SKM-1 treated with dmso at 0.1 percent for 144 hours (cell line): ENCODE results near the gene FIP1L1.
"Not testable (repeated sequence)": the region's sequence is repeated elsewhere in the genome, so short reads cannot be mapped to it uniquely, and the experiment has no call there.

Experiments used
- DNase-seq: peaks from one replicate; lab custom pipeline; 2025; ENCODE audit not compliant: unreplicated experiment; lab: John Stamatoyannopoulos, UW

The FIP1L1 gene

DNA sequence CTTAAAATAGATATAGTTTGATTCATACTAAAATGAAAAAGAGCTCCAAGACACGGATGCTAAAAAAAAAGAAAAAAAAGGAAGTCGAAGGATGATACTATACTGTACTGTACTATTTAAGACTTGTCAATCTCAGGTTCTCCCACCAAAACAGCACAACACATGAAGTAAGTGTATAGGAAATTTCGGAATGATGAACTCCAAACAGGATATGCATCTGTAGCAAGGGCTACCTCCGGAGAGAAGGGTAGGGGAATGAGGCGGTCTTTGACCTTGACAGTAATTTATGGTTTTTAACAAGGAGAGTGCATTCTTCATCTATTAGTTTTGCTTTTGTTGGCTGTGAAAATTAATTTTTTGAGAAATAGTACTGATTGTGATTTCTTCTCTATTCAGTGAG is 541 bp upstream of the FIP1L1 start:
- DNase-seq, result no peak

DNA sequence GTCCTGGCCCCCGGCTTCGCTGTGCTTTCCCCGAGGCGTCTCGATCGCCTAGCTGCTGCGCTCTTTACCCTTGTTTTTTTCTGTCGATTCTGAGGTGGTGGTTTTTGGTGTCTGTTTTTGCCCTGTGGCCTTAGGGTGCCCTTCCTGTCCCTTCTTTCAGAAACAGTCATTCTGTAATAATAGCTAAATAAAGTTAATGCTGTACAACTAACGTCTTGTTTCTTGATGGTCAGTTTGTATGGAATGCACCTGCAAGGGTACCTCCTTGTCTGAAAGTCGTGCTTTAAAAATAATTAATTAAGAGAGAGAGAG is 686 bp downstream of the FIP1L1 start:
- DNase-seq, result no peak

DNA sequence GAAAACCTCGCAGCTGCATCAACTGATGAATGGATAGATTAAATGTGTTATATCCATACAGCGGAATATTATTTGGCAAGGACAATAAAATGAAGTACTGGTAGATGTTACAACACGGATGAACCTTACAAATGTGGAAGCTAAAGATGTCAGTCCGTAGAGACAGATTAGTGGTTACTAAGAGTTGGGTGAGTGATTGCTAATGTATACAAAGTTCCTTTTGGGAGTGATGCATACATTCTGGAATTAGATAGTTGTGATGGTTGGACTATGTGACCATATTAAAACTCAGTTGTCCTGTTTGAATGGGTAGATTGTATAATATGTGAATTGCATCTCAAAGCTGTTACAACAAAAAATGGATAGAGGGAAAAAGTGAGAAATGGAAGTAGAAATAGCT is 2.8 kb downstream of the FIP1L1 start:
- DNase-seq, result no peak

DNA sequence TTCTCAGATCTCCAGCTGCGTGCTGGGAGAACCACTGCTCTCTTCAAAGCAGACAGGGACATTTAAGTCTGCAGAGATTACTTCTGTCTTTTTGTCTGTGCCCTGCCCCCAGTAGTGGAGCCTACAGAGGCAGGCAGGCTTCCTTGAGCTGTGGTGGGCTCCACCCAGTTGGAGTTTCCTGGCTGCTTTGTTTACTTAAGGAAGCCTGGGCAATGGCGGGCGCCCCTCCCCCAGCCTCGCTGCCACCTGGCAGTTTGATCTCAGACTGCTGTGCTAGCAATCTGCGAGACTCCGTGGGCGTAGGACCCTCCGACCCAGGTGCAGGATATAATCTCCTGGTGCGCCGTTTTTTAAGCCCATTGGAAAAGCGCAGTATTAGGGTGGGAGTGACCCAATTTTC is 32.0 kb downstream of the FIP1L1 start:
- DNase-seq, result not testable (repeated sequence)

DNA sequence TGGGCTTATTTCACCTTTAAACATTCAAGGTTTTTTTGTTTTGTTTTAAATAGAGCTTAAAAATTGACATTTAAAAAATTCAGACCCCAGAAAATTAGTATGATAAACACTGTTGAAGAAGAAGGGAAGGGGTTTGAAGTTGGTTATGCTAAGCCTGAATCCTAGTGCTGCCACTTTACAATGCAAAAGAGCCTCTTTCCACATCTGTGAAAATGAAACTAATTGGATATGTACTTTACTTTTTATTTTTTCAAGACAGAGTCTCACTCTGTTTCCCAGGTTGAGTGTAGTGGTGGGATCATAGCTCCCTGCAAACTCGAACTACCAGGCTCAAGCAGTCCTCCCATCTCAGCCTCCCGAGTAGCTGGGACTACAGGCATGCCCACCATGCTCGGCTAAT is 41.8 kb downstream of the FIP1L1 start:
- DNase-seq, result no peak

DNA sequence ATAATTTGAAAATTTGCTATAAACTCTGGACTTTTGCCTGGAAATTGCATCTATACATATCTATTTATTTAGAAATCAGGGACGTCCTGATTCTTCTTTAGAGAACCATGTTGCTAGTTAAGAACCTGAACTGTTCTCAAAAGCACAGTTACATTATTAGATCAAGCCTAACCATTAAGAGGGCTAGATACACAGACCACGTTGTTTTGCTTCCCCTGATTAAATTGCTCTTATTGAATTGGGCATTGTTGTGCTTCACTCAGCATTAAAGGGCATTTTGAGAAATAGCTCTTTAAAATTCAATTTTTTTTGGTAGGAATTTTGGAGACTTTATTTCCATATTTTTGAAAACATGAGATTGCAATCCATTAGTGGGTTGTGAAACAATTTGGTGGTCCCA is 44.4 kb downstream of the FIP1L1 start:
- DNase-seq, result no peak

DNA sequence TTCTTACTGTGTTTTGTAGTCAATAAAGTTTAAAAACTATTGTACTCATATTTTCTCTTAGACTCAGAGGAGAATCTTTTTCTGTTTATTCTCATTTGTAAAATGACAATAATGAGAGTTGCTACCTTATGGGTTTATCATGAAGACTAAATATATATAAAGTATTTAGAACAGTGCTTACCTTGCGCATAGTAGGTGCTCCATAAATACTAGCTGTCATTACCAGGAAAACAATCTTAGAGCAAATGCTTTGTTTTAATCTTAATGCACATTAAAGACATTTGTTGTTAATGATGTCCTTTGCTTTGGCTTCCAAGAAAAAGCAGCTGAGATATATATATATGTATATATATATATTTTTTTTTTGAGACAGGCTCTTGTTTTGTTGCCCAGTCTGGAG is 44.9 kb downstream of the FIP1L1 start:
- no peak for DNase-seq

DNA sequence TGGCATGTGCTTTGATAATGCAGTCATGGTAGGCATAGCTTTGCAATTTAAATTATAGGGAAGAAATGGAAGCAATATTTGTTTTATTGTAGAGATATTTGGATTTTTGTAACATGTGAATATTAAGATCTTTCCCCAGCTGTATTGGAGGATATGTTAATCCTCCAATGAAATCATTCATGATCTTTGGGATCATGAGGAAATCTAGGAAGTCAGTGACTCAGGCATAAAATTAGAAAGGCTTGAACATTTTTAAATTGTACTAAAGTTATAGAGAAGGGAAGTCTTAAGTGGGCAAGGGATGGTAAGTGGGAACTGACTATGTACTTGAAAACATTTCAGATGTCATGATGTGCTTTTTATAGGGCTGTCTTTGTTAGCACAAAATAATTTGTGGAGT is 46.8 kb downstream of the FIP1L1 start:
- DNase-seq, result no peak

DNA sequence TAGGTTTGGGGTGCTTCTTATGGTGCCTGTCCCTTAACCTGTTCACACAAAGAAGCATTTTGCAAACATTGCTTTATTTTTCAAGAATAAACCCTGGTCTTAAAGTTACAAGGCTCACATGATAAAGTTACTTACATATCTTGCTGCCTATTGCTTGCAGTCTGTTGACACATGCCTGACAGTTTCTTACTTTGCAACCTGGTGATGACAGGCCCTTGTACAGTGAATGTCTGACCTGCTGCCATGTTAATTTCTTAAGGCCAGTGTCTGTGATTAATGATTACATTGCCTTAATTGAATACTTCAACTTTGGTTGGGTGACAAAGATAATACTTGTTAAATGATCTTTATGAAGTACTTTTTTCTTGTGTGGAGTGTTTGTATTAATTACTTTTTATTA is 49.9 kb downstream of the FIP1L1 start:
- no peak for DNase-seq

DNA sequence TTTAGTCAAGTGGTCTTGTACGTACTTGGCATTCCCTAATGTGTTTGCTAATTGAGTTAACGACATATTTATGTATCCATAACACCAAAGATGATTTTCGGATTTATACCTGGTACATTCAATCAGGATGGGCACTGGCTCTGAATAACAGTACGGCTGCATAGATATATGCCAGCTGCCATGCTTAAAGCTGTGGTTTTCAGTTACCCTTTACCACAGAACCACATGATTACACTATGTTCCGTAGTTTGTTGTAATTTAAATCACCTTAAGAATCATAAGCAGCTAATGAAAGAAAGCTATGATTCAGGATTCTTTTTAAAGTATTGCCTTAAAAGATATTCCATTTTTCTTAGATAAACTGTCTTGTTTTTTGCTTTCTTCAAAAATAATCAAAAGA is 53.6 kb downstream of the FIP1L1 start:
- DNase-seq, result no peak

DNA sequence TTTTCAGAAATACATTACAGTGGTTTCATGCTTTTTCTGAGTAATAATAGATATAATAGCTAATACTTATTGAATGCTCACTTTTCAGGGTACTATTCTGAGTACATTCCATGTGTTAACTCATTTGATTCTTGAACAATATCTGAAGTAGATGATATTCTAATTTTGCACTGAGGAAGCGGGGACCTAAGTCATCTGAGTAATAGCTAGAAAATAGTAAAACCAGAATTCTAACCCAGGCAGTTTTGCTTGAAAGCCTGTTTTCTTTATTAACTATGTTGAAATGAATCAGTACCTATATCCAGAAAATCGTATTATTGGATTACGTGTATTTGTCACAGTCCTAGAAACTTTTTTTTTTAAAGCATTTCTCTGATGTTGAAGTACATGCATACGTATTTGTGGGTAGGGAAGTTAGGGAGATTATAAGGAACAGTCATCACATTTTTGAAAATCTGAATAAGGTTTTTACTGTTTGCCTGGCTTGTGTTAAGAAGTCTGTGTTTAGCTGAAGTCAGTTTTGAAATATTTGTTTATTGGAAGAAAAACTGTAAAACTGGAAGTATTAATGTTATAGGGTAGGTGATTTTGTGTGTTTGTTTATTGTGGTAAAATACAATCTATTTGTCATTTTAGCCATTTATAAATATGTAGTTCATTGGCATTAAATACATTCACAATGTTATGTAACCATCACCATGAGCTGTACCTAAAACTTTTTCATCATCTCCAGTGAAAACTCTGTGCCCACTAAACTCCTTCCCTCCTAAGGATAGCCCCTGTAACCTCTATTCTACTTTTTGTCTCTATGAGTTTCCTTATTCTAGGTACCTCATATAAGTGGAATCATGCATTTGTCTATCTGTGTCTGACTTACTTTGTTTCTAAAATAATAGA is 55.3 kb downstream of the FIP1L1 start:
- DNase-seq, result no peak

DNA sequence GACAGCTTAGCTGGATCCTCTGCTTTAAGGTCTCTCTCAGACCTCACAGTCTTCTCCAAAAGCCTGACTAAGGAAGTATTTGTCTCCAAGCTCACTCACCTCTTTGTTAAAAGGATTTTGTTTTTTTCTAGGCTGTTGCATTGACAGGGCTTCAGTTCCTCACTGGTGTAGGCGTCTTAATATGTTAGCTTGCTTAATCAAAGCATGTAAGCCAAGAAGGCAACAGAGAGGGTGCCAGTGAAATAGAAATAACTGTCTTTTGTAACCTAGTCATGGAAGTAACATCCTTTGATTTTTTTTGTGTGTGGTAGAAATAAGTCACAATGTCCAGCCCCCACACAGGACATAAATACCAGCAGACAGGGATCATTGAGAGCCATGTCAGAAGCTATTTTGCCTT is 58.8 kb downstream of the FIP1L1 start:
- no peak for DNase-seq

DNA sequence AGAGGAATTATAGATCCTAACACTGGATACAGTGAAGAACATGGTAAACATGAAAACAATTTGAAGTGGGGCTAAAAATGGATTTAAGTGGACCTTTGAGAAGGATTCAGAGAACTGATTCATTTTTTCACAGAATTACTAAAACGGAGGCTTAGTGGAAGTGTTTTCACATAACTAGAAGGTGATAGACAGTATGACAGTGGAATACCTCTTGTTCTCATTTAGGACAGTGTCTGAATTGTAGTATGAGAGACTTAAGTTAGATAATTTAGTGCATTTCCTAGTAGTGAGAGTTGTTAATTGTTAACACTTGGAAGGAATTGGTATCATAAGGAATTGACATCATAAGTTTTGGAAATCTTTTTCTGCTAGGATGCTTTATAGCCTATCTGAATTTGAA is 64.1 kb downstream of the FIP1L1 start:
- DNase-seq, result no peak

DNA sequence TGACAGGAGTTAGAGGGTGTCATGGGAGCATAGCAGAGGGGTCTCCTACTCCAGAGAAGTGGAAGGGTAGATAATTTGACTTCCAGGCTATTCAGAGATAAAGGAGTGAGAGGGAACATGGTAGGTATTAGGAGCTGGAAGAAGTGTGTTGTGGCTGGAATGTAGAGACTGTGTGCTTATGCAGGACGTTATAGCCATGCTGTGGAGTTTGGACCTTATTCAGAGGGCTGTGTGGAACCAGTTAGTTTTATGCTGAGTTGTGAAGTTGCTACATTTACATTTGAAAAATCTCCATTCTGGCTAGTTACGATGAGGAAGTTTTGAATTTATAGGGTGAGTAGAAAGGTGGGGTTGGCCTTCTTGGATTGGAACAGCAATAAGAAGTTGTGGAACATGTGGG is 67.5 kb downstream of the FIP1L1 start:
- no peak for DNase-seq

DNA sequence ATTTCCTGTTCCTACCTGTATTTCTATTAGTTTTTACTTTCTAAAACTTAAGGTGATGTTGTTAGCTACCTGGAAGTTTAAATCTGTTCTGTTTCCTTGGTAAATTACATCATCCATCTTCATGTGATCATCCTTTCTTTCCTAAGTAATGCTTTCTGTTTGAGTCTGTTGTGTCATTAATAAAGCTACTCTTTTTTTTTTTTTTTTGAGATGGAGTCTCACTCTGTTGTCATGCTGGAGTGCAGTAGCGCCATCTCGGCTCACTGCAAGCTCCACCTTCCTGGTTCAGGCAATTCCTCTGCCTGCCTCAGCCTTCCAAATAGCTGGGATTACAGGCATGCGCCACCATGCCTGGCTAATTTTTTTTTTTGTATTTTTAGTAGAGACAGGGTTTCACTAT is 73.3 kb downstream of the FIP1L1 start:
- DNase-seq, result no peak

DNA sequence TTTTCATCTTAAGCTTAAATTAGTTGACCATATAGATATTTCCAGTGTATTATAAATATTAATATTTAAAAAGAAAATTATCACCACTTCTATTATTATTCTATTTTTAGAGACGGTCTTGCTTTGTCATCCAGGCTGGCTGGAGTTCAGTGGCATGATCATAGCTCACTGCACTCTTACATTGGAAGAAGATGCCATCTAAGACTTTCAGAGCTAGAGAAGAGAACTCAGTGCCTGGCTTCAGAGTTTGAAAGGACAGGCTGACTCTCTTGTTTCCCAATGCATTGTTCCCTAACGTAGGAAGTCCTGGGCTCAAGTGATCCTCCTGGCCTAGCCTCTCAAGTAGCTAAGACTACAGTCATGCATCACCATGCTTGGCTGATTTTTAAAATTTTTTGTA is 75.9 kb downstream of the FIP1L1 start:
- DNase-seq, result no peak

DNA sequence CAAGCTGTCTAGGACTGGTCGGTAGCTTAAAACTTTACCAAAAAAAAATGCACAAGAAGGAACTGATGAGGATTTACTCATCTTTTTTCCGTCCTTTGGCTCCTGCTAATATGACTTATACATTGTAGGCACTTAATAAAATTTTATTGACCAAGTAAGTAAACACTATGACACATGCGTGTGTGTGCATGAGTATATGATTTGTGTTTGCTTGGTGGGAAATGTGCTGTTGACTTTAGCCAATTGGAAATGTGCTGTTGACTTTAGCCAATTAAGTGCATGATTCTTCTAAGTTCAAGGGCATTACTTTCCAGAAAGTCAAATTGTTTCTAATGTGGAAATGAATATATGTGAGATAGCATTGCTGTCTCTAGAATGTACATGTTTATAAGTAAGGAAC is 78.3 kb downstream of the FIP1L1 start:
- DNase-seq, result no peak

DNA sequence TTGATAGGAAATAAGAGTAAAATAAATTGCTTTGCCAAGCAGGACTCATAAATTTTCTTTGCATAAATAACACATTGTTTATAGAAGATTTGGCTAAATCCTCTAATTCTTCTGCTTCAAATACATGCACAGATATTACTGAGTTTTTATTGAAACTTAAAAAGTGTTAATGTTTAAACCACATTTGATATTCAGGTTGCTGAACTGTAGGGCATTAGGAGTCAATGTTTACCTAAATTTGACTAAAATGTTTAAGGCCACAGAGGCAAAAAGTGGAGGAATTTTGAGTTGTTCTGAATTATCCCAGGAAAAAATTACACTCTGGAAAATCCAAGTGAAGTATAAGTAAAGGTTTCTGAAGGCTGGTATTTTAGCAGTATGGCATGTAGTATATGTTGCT is 78.7 kb downstream of the FIP1L1 start:
- DNase-seq, result no peak

DNA sequence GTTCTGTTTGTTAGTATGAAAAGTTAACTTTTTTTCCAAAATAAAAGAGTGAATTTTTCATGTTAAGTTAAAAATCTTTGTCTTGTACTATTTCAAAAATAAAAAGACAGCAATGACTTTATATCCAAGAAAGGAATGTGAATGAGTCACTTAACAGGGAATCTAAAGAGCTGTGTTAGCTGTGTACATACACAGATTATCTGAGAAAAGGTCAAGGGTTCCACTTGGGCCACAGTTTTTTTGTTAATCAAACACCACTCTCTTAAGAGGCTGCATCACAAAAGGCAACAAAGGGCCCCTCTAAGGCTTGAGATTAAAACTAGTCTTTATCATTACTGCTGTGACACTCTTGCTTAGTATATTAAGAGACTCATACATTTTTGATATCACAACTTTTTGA is 82.1 kb downstream of the FIP1L1 start:
- DNase-seq, result no peak

DNA sequence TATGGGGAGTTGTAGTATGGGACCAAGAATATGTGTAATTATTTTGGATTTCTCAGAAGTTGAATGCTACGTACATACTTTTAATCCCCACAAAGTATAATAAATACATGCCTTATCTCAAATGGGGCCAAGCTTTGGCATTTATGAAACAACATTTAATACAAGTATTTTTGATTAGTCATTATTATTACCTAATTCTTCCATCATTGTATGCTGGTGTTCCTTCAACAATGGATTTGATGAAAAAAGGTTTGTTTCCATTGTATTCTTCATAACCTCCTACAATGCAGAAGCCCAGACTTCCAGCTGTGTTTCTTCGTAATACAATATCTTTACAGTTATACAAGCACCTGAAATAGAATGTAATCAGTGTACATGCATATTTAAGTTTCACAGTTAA is 83.8 kb downstream of the FIP1L1 start:
- no peak for DNase-seq

DNA sequence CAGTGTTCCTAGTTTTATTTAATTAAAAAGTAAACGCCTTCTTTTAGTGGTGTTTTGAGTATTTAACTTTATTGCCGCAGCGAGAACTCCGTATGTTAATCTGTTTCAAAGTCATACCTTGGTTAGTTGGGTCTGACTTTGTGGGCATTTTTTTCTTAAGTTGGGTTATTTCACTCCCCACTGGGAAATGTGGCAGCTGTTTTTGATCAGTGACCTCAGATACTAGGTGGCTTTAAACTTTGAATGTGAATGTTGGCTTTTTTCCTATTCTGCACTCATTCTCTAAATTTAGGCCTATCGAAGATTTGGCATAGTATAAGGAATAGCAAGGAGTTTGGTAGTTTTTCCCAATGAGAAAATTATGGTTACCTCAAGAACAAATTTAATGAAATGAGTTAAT is 85.9 kb downstream of the FIP1L1 start:
- DNase-seq, result no peak

DNA sequence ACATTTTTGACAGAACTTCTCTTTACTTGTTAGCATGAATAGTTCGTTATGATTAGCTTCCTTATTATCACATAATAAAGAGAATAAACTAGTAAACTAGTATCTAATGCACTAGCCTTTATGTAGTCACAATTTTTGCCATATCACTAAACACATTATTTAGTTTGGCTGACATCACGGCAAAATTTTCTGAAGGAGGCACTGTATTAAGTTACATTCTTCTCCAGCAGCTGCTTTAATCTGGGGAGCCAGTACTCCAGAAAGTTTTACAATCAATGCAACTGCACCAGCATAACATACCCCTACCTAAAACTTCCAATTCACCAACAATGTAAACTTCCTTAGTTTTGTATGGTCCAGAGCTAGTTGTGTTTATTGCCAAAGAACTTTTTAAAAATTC is 87.8 kb downstream of the FIP1L1 start:
- no peak for DNase-seq

DNA sequence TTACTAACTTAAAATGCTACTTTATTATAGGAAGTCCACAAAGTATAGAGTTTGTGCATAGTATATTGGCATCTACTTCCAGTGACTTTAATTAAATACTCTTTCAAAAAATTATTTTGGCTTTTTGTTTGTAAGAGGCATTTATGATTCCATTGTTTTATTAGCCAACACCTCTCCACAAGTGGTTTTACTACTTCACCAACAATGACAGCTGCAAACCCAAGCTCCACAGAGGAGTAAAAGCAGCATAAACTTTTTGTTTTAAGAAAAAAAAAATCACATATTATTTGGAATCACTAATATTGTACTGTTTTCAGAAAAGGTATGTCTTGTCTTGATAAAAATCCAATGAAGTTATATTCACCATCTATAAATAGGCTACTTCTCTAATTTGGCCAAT is 88.5 kb downstream of the FIP1L1 start:
- no peak for DNase-seq
